ENCODE data around the gene SENP6. TPM values are rescaled to one million over a fixed set of nuclear protein-coding genes. Genes with fewer than 3 reads are reported as not detected.
"Not testable (repeated sequence)": the region's sequence is repeated elsewhere in the genome, so short reads cannot be mapped to it uniquely, and the experiment has no call there.

The SENP6 gene
- total RNA-seq, 2 experiments from 2014 or later = 70.2 to 72.0 TPM

DNA sequence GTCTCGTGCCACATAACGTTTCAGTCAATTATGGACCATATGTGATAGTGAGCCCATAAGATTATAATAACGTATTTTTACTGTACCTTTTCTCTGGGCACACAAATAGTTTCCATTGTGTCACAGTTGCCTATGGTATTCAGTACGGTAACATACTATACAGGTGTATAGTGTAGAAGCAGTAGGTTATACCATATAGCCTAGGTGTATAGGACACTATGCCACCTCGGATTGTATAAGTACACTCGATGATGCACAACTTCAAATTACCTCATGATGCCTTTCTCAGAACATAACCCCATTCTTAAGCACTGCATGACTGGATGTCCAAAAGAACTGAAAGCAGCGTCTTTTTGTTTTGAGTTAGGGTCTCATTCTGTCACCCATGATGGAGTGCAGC, 87.9 kb downstream of the SENP6 start:
- CTCF ChIA-PET = no interaction called here
- ATAC-seq (no peak), DNase-seq (no peak)
- Mint-ChIP-seq H3K4me1 (ENCODE audit: low read depth) (peaks cover 5% of the 10 kb centered on the region), H3K4me3 (no peak overlapping the region), H3K27me3 (no peaks in the 10 kb centered on the region), H3K9me3 (no peaks in the 10 kb centered on the region), H3K36me3 (ENCODE audit: low read depth) (peaks cover 36% of the 10 kb centered on the region), H3K27ac (no peak overlapping the region)
- intact Hi-C loops (cut with micrococcal nuclease) = no loop called here
- POLR2A ChIA-PET = no interaction called here
- TF ChIP-seq, protein P1, sequence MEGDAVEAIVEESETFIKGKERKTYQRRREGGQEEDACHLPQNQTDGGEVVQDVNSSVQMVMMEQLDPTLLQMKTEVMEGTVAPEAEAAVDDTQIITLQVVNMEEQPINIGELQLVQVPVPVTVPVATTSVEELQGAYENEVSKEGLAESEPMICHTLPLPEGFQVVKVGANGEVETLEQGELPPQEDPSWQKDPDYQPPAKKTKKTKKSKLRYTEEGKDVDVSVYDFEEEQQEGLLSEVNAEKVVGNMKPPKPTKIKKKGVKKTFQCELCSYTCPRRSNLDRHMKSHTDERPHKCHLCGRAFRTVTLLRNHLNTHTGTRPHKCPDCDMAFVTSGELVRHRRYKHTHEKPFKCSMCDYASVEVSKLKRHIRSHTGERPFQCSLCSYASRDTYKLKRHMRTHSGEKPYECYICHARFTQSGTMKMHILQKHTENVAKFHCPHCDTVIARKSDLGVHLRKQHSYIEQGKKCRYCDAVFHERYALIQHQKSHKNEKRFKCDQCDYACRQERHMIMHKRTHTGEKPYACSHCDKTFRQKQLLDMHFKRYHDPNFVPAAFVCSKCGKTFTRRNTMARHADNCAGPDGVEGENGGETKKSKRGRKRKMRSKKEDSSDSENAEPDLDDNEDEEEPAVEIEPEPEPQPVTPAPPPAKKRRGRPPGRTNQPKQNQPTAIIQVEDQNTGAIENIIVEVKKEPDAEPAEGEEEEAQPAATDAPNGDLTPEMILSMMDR (IDR thresholded peaks at IDR 0.05) = no peak

DNA sequence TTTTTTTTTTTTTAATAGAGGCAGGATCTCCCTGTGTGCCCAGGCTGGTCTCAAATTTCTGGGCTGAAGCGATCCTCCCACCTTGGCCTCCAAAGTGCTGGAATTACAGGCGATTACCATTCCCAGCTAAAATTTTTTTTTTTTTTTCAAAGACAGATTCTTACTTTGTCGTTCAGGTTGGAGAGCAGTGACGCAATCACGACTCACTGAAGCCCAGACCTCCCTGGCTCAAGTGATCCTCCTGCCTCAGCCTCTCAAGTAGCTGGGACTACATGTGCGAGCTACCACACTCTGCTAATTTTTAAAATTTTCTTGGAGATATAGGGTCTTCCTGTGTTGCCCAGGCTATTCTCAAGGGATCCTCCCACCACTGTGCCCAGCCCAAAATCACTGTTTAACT, 89.3 kb downstream of the SENP6 start:
- H3K4me3 Mint-ChIP-seq = no peak overlapping the region
- TF ChIP-seq, protein P1 (IDR thresholded peaks at IDR 0.05) = no peak
- intact Hi-C loops (cut with micrococcal nuclease) = no loop called here
- H3K9me3 Mint-ChIP-seq = no peaks in the 10 kb centered on the region
- DNase-seq = no peak
- H3K4me1 Mint-ChIP-seq (ENCODE audit: low read depth) = no peaks in the 10 kb centered on the region
- H3K27me3 Mint-ChIP-seq = no peaks in the 10 kb centered on the region
- peaks cover 29% of the 10 kb centered on the region for H3K36me3 Mint-ChIP-seq (ENCODE audit: low read depth)
- no peak for ATAC-seq
- ChIA-PET POLR2A (no interaction called here), CTCF (no interaction called here)
- H3K27ac Mint-ChIP-seq = no peak overlapping the region

DNA sequence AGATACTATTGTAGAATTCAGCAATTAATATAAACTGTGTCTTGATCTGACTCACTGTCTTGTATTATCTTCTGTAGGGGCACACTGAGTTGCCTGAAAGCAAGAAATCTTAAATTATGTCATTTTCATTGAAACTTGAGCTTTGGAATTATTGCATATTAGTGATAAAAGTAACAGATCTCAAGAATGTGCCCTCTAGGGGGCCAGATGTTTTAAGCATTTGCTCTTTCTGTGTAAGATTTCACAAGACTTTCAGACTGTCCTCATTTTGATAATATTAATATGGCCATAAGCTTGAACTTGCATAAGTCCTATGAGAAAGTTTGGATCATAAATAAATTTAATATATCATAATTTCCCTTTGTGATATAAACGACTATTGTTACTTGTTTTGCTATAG, 91.9 kb downstream of the SENP6 start:
- H3K4me3 Mint-ChIP-seq = no peak overlapping the region
- no peaks in the 10 kb centered on the region for H3K4me1 Mint-ChIP-seq (ENCODE audit: low read depth)
- no peaks in the 10 kb centered on the region for H3K9me3 Mint-ChIP-seq
- intact Hi-C loops (cut with micrococcal nuclease) = no loop called here
- ATAC-seq (no peak), DNase-seq (no peak)
- TF ChIP-seq, protein P1 (IDR thresholded peaks at IDR 0.05) = no peak
- peaks cover 25% of the 10 kb centered on the region for H3K36me3 Mint-ChIP-seq (ENCODE audit: low read depth)
- H3K27ac Mint-ChIP-seq = no peak overlapping the region
- CTCF ChIA-PET = interaction anchor here (1.9 kb wide), 1 partner anchor 16 kb away, joined by 7 read pairs; no protein-coding TSS in a partner anchor
- POLR2A ChIA-PET = no interaction called here
- H3K27me3 Mint-ChIP-seq = no peaks in the 10 kb centered on the region

DNA sequence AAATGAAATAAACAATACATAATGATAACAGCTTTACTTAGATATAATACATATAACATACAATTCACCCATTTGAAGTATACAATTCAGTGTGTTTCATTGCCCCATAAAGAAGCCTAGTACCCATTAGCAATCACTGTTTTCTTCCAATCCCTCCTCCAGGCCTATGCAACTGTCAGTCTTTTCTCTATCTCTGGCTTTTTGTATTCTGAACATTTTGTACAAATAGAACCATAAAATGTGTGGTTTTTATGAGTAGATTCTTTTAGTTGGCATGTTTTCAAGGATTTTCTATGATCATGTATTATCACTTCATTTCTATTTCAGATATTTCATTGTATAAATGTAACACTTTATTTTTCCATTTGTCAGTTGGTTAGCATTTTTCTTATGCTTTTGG, 92.7 kb downstream of the SENP6 start:
- CTCF ChIA-PET = no interaction called here
- peaks cover 25% of the 10 kb centered on the region for H3K36me3 Mint-ChIP-seq (ENCODE audit: low read depth)
- H3K4me1 Mint-ChIP-seq (ENCODE audit: low read depth) = no peaks in the 10 kb centered on the region
- no peaks in the 10 kb centered on the region for H3K9me3 Mint-ChIP-seq
- ATAC-seq = no peak
- H3K27ac Mint-ChIP-seq = no peak overlapping the region
- no peak overlapping the region for H3K4me3 Mint-ChIP-seq
- no peaks in the 10 kb centered on the region for H3K27me3 Mint-ChIP-seq
- intact Hi-C loops (cut with micrococcal nuclease) = no loop called here
- TF ChIP-seq, protein P1 (IDR thresholded peaks at IDR 0.05) = no peak
- POLR2A ChIA-PET = no interaction called here
- DNase-seq = no peak

DNA sequence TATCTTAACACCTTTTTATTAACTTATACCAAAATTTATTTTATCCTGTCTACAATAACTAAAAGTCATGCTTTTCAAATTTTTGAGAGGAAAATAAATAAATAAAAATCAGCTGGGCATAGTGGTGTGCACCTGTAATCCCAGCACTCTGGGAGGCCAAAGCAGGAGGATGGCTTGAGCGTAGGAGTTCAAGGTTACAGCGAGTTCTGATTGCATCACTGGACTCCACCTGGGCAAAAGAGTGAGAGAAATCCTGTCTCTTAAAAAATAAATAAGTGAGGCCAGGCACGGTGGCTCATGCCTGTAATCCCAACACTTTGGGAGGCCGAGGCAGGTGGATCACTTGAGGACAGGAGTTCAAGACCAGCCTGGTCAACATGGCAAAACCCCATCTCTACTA, 106.7 kb downstream of the SENP6 start:
- DNase-seq; H3K9me3 Mint-ChIP-seq; POLR2A ChIA-PET; H3K27me3 Mint-ChIP-seq; H3K27ac Mint-ChIP-seq; H3K4me3 Mint-ChIP-seq; ATAC-seq; intact Hi-C loops (cut with micrococcal nuclease); H3K4me1 Mint-ChIP-seq (ENCODE audit: low read depth): not testable (repeated sequence)
- H3K36me3 Mint-ChIP-seq (ENCODE audit: low read depth) = peaks cover 22% of the 10 kb centered on the region
- CTCF ChIA-PET = interaction anchor here (1.2 kb wide), 1 partner anchor 60 kb away, joined by 3 read pairs; no protein-coding TSS in a partner anchor

DNA sequence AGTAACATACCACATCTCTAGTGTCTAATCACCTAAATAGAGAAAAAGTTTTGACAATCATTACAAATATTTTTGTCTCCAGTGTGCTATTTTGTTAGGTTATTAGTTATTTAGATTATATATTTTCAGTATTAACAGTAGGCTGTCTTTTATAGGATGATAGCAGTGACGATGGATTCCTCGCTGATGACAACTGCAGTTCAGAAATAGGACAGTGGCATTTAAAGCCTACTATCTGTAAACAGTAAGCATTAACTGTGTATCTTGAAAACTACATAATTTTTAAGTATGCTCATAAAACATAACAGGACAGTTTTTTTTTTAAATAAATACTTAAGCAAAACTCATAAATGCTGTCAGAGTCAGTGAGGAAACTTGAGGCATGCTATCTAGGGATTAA, 109.5 kb downstream of the SENP6 start:
- ChIA-PET CTCF (no interaction called here), POLR2A (no interaction called here)
- intact Hi-C loops (cut with micrococcal nuclease) = no loop called here
- TF ChIP-seq, protein P1 (IDR thresholded peaks at IDR 0.05) = no peak
- Mint-ChIP-seq H3K36me3 (ENCODE audit: low read depth) (peaks cover 22% of the 10 kb centered on the region), H3K4me1 (ENCODE audit: low read depth) (no peaks in the 10 kb centered on the region), H3K9me3 (no peaks in the 10 kb centered on the region), H3K27ac (no peak overlapping the region), H3K27me3 (no peaks in the 10 kb centered on the region), H3K4me3 (no peak overlapping the region)
- no peak for ATAC-seq
- no peak for DNase-seq
